ENCODE data around the gene PDXK. TPM values are rescaled to one million over a fixed set of nuclear protein-coding genes. Genes with fewer than 3 reads are reported as not detected.

PDXK gene
- total RNA-seq, 6 experiments from 2014 or later = 52.9 to 87.5 (median 58.9) TPM

- ATAC-seq (no peak), DNase-seq (no peak)
- intact Hi-C loops (cut with DNase I) = loop anchor here (10.0 kb wide), 2 partner anchors 54 to 64 kb away; no protein-coding TSS in a partner anchor
- Histone ChIP-seq H3K4me1 (no peaks in the 10 kb centered on the region), H3K36me3 (peaks cover 0 to 56% (median 9%) of the 10 kb centered on the region in 4 donors), H3K27me3 (no peaks in the 10 kb centered on the region), H3K27ac (no peak overlapping the region), H3K4me3 (no peak overlapping the region), H3K9me3 (no peaks in the 10 kb centered on the region)
- no peak for TF ChIP-seq POLR2A (IDR thresholded peaks at IDR 0.05)
- TF ChIP-seq, protein P1, sequence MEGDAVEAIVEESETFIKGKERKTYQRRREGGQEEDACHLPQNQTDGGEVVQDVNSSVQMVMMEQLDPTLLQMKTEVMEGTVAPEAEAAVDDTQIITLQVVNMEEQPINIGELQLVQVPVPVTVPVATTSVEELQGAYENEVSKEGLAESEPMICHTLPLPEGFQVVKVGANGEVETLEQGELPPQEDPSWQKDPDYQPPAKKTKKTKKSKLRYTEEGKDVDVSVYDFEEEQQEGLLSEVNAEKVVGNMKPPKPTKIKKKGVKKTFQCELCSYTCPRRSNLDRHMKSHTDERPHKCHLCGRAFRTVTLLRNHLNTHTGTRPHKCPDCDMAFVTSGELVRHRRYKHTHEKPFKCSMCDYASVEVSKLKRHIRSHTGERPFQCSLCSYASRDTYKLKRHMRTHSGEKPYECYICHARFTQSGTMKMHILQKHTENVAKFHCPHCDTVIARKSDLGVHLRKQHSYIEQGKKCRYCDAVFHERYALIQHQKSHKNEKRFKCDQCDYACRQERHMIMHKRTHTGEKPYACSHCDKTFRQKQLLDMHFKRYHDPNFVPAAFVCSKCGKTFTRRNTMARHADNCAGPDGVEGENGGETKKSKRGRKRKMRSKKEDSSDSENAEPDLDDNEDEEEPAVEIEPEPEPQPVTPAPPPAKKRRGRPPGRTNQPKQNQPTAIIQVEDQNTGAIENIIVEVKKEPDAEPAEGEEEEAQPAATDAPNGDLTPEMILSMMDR (IDR thresholded peaks at IDR 0.05) = no peak
- WGBS (ENCODE audit: insufficient coverage, low coverage, low lambda C conversion rate, missing lambda C conversion rate) = 100% methylated on average over 11 of the region's 25 CpGs
Observed at GRCh38 chr21:43691086-43691795, 27.7 kb upstream of the PDXK start.

DNA sequence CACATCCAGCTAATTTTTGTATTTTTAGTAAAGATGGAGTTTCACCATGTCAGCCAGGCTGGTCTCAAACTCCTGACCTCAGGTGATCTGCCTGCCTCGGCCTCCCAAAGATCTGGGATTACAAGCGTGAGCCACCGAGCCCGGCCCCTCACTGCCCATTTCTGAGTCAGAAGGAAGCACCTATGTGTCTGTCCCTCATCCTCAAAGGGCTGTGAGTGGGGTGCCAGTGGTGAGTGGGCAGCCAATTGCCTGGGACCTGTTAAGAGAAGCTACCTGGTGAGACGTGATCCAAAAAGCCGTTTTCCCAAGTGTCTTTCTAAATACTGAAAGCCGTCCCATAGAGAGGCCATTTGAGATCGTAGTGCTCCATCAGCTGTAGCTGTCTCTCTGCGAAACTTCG lies 27.1 kb upstream of the PDXK start:
- 87% methylated on average over 6 of the region's 10 CpGs for WGBS (ENCODE audit: insufficient coverage, low coverage, low lambda C conversion rate, missing lambda C conversion rate)
- TF ChIP-seq POLR2A (IDR thresholded peaks at IDR 0.05) = no peak
- TF ChIP-seq, protein P1 (IDR thresholded peaks at IDR 0.05) = no peak
- Histone ChIP-seq H3K9me3 (no peaks in the 10 kb centered on the region), H3K36me3 (peaks cover 0 to 50% (median 6%) of the 10 kb centered on the region in 4 donors), H3K4me3 (no peak overlapping the region), H3K27me3 (no peaks in the 10 kb centered on the region), H3K27ac (no peak overlapping the region), H3K4me1 (no peaks in the 10 kb centered on the region)
- DNase-seq = no peak
- no peak for ATAC-seq
- intact Hi-C loops (cut with DNase I) = loop anchor here (10.0 kb wide), 2 partner anchors 53 to 63 kb away; no protein-coding TSS in a partner anchor

GRCh38 chr21:43692949-43693348 lies 26.0 kb upstream of the PDXK start:
- no peak overlapping the region for H3K4me3 ChIP-seq
- H3K4me1 ChIP-seq = no peaks in the 10 kb centered on the region
- WGBS (ENCODE audit: insufficient coverage, low coverage, low lambda C conversion rate, missing lambda C conversion rate) = 93% methylated on average over 3 of the region's 8 CpGs
- no peaks in the 10 kb centered on the region for H3K27me3 ChIP-seq
- TF ChIP-seq, protein P1 (IDR thresholded peaks at IDR 0.05) = no peak
- TF ChIP-seq POLR2A (IDR thresholded peaks at IDR 0.05) = no peak
- peaks cover 0 to 39% (median 3%) of the 10 kb centered on the region in 4 donors for H3K36me3 ChIP-seq
- ATAC-seq (no peak), DNase-seq (no peak)
- intact Hi-C loops (cut with DNase I) = loop anchor here (10.0 kb wide), 2 partner anchors 52 to 62 kb away; no protein-coding TSS in a partner anchor
- H3K9me3 ChIP-seq = no peaks in the 10 kb centered on the region
- H3K27ac ChIP-seq = no peak overlapping the region

DNA sequence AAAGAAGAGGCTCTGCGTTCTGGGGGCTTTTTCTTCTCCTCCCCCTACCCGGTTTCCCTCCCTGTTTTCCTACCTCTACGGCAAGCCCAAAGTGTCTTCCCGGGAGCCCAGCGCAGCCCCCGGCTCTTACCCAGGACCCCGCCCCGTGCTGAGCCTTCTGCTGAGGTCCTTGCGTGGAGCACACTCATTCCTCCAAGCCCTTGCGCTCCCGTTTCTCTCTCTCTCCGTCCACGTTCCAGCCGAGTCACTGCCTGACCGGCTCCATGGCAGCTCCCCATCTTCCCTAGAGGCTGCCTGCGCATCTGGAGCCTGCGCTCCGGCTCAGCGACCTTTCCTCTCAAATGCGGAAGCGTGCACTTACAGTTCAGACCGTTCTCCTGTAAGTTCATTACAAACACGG lies 24.9 kb upstream of the PDXK start:
- Histone ChIP-seq H3K4me1 (no peaks in the 10 kb centered on the region), H3K9me3 (no peaks in the 10 kb centered on the region), H3K27me3 (no peaks in the 10 kb centered on the region), H3K27ac (no peak overlapping the region), H3K4me3 (no peak overlapping the region), H3K36me3 (peaks cover 0 to 31% (median under 1%) of the 10 kb centered on the region in 4 donors)
- WGBS (ENCODE audit: insufficient coverage, low coverage, low lambda C conversion rate, missing lambda C conversion rate) = 98% methylated on average over 8 of the region's 23 CpGs
- no peak for TF ChIP-seq POLR2A (IDR thresholded peaks at IDR 0.05)
- TF ChIP-seq, protein P1 (IDR thresholded peaks at IDR 0.05) = no peak
- intact Hi-C loops (cut with DNase I) = loop anchor here (10.0 kb wide), 2 partner anchors 51 to 61 kb away; no protein-coding TSS in a partner anchor
- DNase-seq = no peak
- no peak for ATAC-seq
